PC-9 (cell line): Measurements from ENCODE around the gene MAMDC4.

ENCODE experiments used
- EZH2 ChIP-seq: fragments of 200-600 bp; sonication (generic); IDR thresholded peaks from 2 replicates; pipeline ENCODE4 v1.8.0; 2017; ENCODE audit warnings: antibody characterized with exemption, low read depth
- TF ChIP-seq, protein P1 (sequence below): fragments of 200-600 bp; sonication (generic); conservative IDR thresholded peaks from 2 replicates; pipeline ENCODE4 v1.6.1; 2017; ENCODE audit warnings: mixed run types, antibody characterized with exemption, mild to moderate bottlenecking, moderate library complexity

DNA sequence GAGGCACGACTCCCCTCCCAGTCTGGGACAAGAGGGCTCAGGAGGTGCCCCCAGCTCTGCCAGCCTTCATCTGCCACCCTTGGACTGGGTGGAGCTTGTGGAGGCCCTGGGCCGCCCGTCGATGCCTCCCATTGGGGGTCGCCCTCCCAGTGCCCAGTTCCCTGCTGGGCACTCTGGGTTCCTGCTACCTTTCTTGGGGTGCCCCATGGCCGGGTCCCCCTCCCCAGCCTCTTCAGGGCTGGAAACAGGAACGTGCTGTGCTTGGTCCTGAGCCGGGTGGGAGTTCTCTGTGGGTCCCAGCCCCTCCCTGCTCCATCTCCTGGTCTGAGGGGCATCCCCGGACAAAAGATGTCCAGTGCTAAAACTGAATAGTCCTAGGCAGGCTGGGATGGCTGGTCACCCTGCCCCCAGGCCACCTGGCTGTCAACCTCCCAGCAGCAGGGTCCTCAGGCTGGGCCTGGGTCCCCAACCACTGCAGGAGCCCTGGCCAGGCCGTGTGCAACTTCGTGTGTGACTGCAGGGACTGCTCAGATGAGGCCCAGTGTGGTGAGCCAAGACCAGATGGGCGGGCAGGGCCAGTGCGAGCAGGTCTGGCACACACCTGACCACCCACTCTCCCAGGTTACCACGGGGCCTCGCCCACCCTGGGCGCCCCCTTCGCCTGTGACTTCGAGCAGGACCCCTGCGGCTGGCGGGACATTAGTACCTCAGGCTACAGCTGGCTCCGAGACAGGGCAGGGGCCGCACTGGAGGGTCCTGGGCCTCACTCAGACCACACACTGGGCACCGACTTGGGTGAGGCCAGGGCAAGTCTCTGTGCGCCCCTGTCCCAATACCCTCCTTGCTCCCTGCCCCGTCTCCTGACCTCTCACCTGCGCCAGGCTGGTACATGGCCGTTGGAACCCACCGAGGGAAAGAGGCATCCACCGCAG is 784 bp downstream of the MAMDC4 start:
- no peak for TF ChIP-seq EZH2
- TF ChIP-seq, protein P1, sequence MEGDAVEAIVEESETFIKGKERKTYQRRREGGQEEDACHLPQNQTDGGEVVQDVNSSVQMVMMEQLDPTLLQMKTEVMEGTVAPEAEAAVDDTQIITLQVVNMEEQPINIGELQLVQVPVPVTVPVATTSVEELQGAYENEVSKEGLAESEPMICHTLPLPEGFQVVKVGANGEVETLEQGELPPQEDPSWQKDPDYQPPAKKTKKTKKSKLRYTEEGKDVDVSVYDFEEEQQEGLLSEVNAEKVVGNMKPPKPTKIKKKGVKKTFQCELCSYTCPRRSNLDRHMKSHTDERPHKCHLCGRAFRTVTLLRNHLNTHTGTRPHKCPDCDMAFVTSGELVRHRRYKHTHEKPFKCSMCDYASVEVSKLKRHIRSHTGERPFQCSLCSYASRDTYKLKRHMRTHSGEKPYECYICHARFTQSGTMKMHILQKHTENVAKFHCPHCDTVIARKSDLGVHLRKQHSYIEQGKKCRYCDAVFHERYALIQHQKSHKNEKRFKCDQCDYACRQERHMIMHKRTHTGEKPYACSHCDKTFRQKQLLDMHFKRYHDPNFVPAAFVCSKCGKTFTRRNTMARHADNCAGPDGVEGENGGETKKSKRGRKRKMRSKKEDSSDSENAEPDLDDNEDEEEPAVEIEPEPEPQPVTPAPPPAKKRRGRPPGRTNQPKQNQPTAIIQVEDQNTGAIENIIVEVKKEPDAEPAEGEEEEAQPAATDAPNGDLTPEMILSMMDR, result no peak
